GM23248 (cell line): ENCODE measurements around the gene RUFY1.

Experiments
- EZH2 ChIP-seq: fragments of 200-600 bp; sonication (generic); IDR thresholded peaks from 2 replicates; pipeline ENCODE4 v1.6.1; 2018; ENCODE audit warnings: antibody characterized with exemption, mild to moderate bottlenecking; ENCODE audit not compliant: insufficient read depth, poor library complexity, severe bottlenecking
- EZH2phosphoT487 ChIP-seq: fragments of 200-600 bp; sonication (generic); IDR thresholded peaks from 2 replicates; pipeline ENCODE4 v1.6.1; 2018; ENCODE audit warnings: antibody characterized with exemption, moderate library complexity, mild to moderate bottlenecking, low read depth; ENCODE audit not compliant: insufficient read depth

GRCh38 chr5:179533907-179534306 lies 16.4 kb upstream of the RUFY1 start:
- no peak for TF ChIP-seq EZH2phosphoT487
- TF ChIP-seq EZH2, result no peak
